COR-L47 (cell line): ENCODE results near the gene WDR44.
"Not testable (repeated sequence)": the region's sequence is repeated elsewhere in the genome, so short reads cannot be mapped to it uniquely, and the experiment has no call there.

Experiments
- DNase-seq: peaks from one replicate; lab custom pipeline; 2025; lab: John Stamatoyannopoulos, UW

The WDR44 gene

GRCh38 chrX:118345464-118346257, at the start of gene WDR44:
Gene WDR44, plus strand, starts transcription at chrX:118346106. Its CDS starts 398 bp downstream, at chrX:118346504.
- peak; percentile 87 for DNase-seq

DNA sequence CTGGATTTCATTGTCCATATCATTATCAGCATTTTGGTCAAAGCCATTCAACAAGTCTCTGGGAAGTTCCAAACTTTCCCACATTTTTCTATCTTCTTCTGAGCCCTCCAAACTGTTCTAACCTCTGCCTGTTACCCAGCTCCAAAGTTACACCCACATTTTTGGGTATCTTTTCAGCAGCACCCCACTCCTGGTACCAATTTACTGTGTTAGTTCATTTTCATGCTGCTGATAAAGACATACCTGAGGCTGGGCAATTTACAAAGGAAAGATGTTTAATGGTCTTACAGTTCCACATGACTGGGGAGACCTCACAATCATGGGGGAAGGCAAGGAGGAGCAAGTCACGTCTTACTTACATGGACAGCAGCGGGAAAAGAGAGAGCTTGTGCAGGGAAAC, 40.1 kb upstream of the WDR44 start:
- not testable (repeated sequence) for DNase-seq

DNA sequence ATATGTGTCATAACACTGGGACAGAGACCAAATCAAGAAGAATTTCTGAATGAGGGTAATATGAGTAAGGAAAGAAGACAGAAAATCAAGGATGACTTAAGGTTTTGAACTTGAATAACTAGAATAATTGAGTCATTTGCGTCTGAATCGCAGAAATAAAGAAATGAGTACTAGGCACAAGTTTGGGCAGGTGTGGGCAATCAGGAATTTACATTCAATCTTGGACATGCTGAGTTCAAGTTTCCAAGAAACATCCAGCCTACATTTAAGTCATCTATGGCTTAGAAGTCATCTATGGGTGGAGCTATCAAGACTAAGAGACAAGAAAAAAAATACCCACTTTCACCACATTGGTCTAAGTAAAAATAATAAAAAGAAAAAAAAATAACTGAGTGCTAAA, 30.4 kb upstream of the WDR44 start:
- no peak for DNase-seq

DNA sequence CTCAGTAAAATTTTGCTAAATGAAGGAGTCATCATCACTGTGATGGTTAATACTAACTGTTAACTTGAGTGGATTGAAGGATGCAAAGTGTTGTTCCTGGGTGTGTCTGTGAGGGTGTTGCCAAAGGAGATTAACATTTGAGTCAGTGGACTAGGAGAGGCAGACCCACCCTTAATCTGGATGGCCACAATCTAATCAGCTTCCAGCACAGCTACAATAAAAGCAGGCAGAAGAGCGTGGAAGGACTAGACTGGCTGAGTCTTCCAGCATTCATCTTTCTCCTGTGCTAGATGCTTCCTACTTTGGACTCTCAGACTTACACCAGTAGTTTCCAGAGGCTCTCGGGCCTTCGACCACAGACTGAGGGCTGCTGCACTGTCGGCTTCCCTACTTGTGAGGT, 21.3 kb upstream of the WDR44 start:
- no peak for DNase-seq

DNA sequence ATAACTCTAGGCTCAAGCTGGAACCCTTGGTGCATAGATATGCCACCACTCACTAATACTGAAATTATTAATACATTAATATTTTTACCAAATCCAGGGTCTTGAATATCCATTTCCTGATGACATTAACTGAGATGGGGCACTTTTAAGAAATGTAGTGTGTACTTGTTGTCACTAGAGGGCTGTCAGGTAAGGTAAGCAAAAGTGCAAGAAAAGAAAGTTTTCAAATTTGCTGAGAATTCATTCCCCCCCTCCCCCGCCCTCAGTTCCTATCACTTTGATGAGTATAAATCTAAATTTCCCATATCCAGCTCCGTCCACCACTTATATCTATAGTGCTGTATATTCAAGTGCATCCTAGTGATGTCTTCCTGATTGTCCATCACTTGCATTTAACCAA, 20.5 kb upstream of the WDR44 start:
- no peak for DNase-seq

GRCh38 chrX:118329175-118329574, 16.7 kb upstream of the WDR44 start:
- no peak for DNase-seq

- DNase-seq = no peak
Measured at GRCh38 chrX:118337687-118338086, 8.2 kb upstream of the WDR44 start.

- DNase-seq = no peak
Measured at GRCh38 chrX:118338930-118339329, 7.0 kb upstream of the WDR44 start.

GRCh38 chrX:118345045-118345463, 852 bp upstream of the WDR44 start:
- DNase-seq = no peak

GRCh38 chrX:118346258-118347094, 570 bp downstream of the WDR44 start:
- DNase-seq = peak; percentile 25

DNA sequence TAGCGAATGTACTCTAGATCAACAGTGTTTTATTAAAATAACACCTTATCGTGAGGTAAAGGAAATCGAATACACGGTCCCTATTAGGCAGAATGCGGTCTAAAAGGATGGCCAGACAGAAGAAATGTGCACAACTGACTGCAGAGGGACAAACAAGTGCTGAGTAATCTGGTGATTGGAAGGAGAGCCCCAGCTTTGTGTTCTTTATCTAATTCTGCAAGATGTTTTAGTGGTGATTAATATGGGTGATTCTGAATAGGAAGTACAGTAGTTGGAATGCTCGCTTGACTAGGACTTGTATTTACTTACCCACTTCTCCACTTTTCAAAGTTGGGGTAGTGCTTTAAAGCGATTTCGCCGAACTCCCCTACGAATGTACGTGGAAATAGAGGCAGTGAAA, 1.2 kb downstream of the WDR44 start:
- DNase-seq = no peak

DNA sequence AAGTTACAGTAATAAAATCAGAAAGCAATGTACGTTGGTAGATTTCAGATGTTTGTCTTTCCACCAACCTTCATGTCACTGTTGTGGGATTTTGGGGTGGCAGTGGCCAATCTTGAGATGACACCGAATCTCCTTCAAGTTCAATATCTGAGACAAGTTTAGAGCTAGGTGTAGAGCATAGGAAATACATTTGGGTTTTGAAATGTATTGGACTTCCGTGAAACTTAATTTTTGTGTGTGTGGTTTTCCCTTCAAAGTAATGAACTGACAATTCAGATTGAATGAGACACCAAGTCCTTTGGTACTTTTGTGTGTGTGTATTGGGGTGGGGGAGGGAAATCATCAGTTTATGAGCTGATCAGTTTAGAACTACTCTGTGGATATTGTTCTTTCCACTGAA, 1.8 kb downstream of the WDR44 start:
- no peak for DNase-seq

- DNase-seq = no peak
Measured at GRCh38 chrX:118348186-118348810, 2.4 kb downstream of the WDR44 start.

DNA sequence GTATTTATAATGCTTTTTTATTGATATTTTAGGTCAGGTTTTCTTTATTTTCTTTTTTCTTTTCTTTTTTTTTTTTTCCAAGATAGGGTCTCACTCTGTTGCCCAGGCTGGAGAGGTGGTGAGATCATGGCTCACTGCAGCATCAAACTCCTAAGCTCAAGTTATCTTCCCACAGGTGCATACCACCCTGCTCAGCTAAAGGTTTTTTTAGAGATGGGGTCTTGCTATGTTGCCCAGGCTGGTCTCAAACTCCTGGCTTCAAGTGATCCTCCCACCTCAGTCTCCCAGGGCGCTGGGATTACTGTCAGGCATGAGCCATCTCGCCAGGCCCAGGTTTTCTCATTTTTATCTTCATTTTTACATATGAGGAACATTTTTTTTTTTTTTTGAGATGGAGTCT, 3.3 kb downstream of the WDR44 start:
- no peak for DNase-seq

- no peak for DNase-seq
Measured at GRCh38 chrX:118350221-118350620, 4.3 kb downstream of the WDR44 start.

- DNase-seq = no peak
Measured at GRCh38 chrX:118350706-118351105, 4.8 kb downstream of the WDR44 start.

DNA sequence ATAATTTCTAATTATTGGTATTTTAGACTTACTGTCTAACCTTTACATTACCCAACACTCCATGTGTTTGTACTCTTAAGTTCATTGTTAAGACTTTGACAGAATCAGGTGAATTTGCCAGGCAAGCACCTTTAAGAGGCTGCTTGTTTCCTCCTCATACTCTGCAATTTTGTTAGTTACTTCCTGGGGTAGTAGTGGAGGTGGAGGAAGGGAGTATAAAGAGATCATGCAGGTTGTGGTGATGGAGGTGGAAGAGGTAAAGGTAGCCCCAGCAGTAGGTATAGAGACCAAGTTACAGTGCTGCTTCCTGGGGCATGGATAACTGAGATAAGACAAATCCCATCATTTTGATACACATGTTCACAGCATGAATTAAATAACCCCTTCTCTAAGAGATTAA, 6.7 kb downstream of the WDR44 start:
- DNase-seq = no peak

- no peak for DNase-seq
Measured at GRCh38 chrX:118353081-118353850, 7.4 kb downstream of the WDR44 start.

GRCh38 chrX:118355225-118355920, 9.5 kb downstream of the WDR44 start:
- DNase-seq = no peak

- DNase-seq = no peak
Measured at GRCh38 chrX:118356154-118356701, 10.3 kb downstream of the WDR44 start.
